GM19372 (cell line): ENCODE measurements around the gene SEMG2.

Experiments used
- ATAC-seq: cut with Tn5 transposase; IDR thresholded peaks from one replicate; pipeline ENCODE4 v1.9.1; 2021; ENCODE audit warnings: mild to moderate bottlenecking, low read depth, moderate library complexity; ENCODE audit not compliant: unreplicated experiment

SEMG2 gene, protein sequence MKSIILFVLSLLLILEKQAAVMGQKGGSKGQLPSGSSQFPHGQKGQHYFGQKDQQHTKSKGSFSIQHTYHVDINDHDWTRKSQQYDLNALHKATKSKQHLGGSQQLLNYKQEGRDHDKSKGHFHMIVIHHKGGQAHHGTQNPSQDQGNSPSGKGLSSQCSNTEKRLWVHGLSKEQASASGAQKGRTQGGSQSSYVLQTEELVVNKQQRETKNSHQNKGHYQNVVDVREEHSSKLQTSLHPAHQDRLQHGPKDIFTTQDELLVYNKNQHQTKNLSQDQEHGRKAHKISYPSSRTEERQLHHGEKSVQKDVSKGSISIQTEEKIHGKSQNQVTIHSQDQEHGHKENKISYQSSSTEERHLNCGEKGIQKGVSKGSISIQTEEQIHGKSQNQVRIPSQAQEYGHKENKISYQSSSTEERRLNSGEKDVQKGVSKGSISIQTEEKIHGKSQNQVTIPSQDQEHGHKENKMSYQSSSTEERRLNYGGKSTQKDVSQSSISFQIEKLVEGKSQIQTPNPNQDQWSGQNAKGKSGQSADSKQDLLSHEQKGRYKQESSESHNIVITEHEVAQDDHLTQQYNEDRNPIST

GRCh38 chr20:45221076-45221475, at the start of gene SEMG2:
SEMG2 (plus strand) TSS chr20:45221373; CDS start chr20:45221390, 17 bp downstream.
- ATAC-seq, result no peak

- no peak for ATAC-seq
These were observed 47.7 kb upstream of the SEMG2 start for GRCh38 chr20:45173522-45173921.

DNA sequence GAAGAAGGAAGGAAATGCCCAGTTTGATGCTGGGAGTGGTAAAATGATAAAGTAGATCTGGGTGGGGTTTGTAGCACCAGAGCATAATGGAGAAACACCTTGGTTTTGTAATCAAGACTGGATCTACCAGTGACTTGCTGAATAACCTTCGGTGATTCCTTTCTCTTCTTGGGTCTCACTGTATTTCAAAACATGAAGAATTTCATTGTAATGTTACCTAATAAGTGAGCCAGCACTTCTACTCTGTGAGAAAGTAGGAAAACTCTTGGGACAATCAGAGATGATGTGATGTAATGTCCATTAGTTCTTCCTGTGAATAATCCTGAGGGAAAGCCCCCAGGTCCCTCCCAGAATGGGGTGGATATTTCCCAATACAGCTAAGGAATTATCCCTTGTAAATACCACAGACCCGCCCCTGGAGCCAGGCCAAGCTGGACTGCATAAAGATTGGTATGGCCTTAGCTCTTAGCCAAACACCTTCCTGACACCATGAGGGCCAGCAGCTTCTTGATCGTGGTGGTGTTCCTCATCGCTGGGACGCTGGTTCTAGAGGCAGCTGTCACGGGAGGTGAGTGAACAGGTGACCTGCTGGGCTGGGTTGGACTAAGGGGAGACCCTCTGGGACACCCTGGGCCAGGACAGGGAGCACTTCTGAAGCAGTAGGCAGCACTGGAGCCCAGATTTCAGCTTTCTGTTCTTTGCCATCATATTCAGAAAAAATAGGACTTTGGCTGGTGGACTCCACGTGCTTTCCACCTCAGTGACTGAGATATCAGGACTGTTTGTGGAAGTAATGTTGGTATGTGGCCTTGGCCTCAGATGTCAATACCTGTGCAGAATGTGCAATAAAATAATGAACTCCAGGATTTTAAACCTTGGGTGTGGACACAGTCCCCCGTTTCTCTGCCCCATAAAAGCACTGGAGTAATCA, 46.5 kb upstream of the SEMG2 start, which contains the start of gene PI3:
TSS of gene PI3 (plus strand) at position 469 of the 931 bp plus-strand sequence. CDS start at position 490, 21 bp downstream.
- ATAC-seq, result no peak

DNA sequence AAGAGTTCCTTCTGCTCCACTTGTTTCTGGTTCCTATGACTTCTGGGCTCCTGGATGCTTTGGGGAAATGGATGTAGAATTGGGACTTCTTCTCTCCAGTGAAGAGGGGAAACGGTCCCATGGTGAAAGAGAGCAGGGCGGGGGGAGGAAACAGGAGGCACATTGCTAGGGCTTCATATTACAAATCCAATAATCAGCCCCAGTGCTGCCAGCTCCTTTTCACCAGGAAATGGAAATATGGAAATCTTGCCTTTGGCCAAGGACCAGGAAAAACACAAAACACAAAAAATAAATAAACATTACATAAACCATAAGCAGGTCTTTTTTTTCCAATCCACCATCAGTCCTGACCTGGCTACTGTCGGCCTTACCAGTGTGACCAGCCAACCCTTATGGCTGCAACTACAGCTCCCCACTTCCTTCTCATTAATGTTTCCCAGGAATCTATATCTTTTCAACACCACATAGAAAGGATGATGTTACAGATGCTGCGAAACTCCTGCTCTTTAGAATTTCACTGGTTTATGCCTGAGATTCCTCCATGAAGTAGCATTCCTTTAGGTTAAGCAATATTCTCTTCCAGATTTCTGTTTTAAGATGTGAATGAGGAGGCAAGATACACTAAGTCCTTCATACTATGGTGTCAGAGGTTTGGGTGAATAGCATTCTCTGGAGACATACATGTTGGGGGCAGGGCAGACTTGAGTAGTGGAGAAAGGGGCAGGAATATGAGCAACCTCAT, 44.5 kb upstream of the SEMG2 start:
- ATAC-seq, result no peak

GRCh38 chr20:45179166-45179565, 42.0 kb upstream of the SEMG2 start:
- no peak for ATAC-seq

- ATAC-seq, result no peak
These were observed 39.5 kb upstream of the SEMG2 start for GRCh38 chr20:45181639-45182038.

DNA sequence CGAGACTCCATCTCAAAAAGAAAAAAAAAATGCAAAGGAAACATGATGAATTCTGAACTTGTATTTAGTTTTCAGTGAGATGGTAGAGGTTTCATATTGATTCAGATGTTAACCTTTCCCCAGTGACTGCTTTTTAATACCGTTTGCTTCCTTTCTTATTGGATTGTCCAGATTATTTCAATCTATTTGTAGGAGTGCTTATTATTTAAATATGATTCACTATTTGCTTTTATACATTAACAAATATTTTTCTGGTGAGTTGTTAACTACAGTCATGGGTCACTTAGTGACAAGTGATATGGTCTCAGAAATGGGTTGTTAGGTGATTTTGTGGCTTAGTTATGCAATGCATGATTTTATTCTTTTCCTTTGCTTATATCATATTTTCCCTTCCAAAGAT, 38.1 kb upstream of the SEMG2 start:
- ATAC-seq, result no peak

GRCh38 chr20:45187693-45188092, 33.5 kb upstream of the SEMG2 start:
- ATAC-seq, result no peak

- ATAC-seq, result no peak
These were observed 32.0 kb upstream of the SEMG2 start for GRCh38 chr20:45189067-45189609.

GRCh38 chr20:45189861-45190260, 31.3 kb upstream of the SEMG2 start:
- ATAC-seq, result no peak

- no peak for ATAC-seq
These were observed 29.2 kb upstream of the SEMG2 start for GRCh38 chr20:45191926-45192325.

GRCh38 chr20:45193331-45193730, 27.8 kb upstream of the SEMG2 start:
- no peak for ATAC-seq

GRCh38 chr20:45206725-45207124, 14.4 kb upstream of the SEMG2 start, which contains the start of gene SEMG1:
SEMG1 (plus strand) TSS chr20:45207033; CDS start chr20:45207054, 21 bp downstream.
- ATAC-seq, result no peak

DNA sequence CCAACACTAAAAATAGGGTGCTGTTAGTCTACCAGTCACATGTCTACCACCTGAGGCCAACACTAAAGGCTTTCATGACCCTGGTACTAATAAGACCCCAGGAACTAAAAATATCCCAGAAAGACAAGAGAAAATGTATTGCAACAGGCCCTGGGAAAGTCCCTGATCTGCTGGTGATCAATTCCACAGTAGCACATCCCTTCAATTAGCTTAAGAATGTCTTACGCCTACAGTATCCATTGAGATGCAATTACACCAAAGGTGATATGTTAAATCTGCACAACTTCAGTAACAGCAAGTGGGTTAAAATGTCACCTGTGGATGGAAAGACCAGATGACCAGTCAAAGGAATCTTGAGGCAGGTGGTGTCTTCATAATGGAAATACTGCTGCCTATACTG, 11.2 kb upstream of the SEMG2 start:
- ATAC-seq, result no peak

- no peak for ATAC-seq
These were observed 9.4 kb upstream of the SEMG2 start for GRCh38 chr20:45211569-45212474.

DNA sequence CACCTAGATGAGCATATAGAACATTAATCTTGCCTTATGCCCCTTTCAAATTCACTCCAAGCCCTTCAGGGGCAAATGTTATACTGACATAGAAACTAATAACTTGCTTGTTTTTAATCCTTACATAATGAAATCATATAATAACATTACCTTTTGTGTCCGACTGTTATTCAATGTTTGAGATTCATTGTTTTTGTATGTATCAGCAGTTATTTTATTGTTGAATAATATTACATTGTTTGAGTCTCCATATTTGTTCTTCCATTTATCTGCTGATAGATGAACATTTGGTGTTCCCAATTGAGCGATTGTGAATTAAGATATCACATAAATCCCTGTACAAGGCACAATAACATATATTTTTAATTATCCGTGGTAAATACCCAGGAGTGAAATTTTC, 8.3 kb upstream of the SEMG2 start:
- no peak for ATAC-seq

- ATAC-seq, result no peak
These were observed 3.0 kb upstream of the SEMG2 start for GRCh38 chr20:45218124-45218523.

DNA sequence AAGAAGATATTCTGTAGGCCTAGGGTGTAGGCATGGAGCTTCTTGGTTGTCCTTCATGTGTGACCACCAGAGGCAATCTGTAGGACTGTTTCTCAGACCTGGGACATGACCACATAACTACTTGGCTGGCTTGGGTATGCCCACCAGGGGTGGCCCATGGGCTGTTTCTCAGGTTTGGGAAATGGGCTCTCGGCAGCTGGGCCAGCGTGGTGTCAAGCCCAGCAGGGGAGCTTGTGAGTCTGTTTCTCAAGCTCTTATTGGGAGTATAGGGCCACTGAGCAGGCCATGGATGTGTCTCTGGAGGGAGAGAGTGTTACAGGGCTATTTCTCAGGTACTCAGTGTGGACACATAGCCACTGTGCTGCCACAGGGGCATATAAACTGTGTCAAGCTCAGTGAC, 2.5 kb upstream of the SEMG2 start:
- no peak for ATAC-seq

DNA sequence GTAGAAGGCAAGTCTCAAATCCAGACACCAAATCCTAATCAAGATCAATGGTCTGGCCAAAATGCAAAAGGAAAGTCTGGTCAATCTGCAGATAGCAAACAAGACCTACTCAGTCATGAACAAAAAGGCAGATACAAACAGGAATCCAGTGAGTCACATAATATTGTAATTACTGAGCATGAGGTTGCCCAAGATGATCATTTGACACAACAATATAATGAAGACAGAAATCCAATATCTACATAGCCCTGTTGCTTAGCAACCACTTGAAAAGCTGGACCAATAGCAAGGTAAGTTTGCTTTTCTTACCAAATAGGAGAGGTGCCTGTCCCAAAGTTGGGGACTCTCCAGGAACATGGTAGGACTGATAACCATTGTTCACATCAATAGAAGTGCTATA, 2.0 kb downstream of the SEMG2 start:
- no peak for ATAC-seq
